GM19328 (cell line): ENCODE data around the gene HPCA.

Experiments used
- ATAC-seq: cut with Tn5 transposase; IDR thresholded peaks from one replicate; pipeline ENCODE4 v1.9.1; 2021; ENCODE audit warnings: mild to moderate bottlenecking, moderate library complexity; ENCODE audit not compliant: unreplicated experiment

The HPCA gene

DNA sequence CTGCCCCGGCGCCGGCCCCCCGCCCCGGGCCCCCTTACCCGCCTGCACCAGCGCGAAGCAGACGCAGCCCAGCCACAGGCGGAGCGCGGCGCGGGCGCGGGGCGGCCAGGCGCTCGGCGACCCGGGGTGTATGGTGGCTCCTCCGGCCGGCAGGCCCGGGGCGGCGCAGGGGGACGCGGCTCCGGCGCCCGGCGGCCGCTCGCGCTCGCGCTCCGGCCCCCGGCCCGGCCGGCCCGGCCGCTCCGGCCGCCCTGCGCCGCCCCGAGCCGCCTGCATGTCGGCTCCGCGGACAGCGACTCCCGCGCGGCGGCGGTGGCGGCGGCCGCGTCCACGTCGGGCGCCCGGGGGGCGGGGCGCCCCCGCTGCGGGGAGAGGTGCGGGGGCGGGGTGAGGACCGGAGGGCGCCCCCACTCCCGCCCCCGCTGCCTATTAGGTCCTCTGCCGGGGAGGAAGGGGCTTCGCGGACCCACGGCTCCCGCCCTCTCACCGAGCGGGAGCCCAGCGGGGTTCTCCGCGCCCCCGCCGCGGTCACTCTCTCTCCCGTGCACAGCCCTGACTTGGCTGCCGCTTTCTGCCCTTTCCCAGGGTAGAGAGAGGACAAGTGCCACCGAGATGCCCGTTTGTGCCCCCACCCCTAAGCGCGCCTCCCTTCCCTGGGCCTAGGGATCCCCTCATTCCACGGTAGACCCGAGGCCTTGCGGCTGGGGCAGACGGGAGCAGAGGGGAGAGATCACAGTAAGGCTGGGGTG lies 15.5 kb upstream of the HPCA start, which contains the start of gene FNDC5:
TSS of gene FNDC5 (minus strand) at position 298 of the 749 bp plus-strand sequence.
- no peak for ATAC-seq

DNA sequence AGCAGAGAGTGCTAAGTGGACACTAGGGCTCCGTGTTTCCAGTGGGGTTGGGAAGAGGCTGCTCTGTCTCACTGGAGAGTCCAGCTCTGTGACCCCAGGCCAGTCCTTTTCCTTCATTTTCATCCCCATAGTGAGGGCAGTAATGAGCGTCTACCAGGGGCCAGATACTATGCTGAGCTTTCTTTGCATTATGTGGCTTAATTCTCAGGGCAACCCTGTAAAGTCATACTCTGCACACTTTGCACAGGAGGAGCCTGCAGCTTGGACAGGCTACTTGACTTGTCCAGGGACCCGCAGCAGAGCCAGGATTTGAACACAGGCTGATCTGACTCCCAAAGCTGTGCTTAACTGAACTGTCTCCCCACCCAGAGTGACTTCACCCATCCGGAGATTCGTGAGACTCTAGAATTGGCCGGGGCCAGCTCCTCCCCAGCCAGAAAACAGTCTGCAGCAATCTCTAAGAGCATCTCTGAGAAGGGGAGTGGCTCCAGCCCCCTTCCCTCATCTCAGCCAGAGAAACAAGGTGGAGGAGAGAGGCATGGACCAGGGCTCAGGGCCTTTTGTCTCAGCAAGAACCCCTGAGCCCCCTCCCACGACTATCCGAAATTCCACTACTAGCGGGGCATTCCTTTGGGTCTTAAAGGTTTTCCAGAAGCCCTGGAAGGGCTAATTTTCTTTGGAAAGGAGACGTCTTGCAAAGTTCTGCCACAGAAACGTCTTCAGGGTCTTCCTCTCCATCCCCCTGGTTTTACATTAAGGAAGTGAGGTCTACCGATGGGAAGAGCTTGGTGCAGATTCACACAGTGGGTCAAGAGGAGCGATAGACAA lies 14.7 kb upstream of the HPCA start:
- ATAC-seq, result no peak

DNA sequence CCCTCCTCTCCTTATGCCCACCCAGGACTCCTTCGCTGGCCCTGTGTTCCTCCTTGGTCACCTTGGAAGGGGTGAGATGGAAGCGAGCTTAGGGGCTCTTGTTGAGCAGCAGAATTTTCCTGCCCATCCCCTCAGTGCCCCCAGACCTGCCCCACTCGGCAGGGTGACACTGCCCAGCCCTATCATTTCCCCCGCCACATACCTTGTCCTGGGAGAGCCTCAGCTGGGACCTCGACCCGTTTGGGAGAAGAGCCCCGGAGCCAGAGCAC lies 14.2 kb upstream of the HPCA start:
- no peak for ATAC-seq

DNA sequence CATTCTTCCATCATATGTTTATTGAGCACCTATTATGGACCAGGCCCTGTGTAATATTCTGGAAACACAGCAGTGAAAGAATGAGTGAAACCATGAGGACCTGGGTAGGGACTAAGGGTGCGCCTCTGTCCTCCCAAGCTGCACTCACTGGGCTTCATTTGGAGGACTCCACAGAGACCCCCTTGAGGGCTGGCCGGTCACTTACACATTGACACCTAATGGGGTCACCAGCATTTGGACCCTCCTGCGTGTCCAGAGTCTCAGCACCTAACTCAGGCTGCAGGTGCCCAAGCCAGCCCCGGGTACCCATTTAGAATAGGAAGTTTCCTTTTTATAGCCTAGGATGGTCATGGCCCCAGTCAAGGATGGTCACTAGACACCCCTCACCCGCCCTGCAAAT lies 12.8 kb upstream of the HPCA start:
- no peak for ATAC-seq

DNA sequence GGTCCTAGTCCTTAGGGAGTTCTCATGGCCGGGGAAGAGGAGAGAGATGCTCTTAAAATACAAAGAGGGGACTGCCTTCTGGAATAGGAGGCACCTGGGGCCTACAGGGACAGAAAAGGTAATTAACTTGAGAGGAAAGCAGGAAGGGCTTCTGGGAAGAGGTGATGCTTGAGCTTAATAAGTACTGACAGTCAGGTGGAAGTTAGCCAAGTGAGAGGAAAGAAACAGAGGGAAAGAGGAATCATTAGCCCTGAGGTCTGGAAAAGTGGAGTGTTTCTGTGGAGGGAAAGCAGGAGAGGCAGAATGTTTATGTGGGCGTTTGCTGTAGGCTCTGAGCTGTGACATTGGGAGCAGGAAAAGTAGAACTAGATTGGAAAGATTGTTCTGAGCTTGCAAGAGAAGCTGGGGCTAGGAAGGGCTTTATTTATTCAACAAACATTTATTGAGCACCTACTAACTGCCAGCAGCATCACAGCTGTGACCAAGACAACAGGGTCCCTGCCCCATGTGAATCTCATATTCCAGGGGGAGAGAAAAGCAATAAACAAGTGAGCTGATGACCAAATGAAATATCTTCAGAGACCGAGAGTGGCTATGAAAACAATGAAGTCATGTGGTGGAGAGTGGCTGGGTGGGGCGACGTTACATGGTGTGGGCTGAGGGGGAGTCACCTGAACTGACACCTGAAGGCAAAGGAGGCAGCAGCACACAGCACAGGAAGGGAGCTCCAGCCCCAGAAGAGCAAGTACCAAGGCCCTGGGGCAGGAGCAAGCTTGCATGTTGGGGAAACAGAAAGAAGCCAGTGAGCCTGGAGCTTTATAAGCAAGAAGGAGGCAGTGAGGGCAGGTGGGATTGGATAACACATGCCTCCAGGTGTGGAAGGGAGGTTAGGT lies 11.2 kb upstream of the HPCA start:
- ATAC-seq, result no peak

DNA sequence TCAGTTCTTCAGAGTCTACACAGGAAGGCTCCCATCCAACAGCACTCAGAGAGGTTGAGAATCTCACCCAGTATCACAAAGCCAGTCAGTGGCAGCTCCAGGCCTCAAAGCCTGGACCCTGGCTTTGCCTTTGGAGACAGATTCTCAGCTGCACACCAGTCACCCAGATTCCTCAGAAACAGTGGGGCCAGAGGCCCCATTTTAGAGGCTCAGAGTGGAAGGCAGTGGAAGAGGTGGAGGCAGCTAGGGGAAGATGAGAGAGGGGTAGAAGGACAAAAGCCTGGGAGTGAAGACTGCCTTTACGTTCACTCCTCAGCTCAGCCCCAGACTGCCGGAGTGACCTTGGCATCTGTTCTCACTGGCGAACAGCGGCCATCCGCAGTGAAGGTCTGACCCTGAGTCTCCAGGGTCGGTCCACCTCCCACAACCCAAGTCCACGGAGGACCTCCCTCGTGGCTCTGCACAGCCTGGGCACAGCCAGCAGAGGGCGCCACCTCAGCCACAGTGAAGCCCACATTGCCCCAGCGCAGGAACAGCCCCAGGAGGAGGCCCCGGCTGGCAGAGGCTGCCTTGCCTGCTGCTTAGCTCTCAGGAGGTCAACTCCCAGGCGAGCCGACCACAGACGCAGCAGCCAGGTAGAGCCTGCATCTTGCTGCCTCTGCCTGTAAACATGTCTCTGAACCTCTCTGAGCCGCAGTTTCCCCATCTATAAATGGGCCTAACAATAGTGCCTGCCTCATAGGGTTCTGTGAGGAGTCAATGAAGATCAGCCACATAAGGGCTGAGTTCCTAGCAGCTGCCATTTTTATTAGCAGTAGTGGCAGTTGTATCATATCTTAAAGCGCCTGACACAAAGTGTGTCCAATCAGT lies 9.7 kb upstream of the HPCA start:
- no peak for ATAC-seq

DNA sequence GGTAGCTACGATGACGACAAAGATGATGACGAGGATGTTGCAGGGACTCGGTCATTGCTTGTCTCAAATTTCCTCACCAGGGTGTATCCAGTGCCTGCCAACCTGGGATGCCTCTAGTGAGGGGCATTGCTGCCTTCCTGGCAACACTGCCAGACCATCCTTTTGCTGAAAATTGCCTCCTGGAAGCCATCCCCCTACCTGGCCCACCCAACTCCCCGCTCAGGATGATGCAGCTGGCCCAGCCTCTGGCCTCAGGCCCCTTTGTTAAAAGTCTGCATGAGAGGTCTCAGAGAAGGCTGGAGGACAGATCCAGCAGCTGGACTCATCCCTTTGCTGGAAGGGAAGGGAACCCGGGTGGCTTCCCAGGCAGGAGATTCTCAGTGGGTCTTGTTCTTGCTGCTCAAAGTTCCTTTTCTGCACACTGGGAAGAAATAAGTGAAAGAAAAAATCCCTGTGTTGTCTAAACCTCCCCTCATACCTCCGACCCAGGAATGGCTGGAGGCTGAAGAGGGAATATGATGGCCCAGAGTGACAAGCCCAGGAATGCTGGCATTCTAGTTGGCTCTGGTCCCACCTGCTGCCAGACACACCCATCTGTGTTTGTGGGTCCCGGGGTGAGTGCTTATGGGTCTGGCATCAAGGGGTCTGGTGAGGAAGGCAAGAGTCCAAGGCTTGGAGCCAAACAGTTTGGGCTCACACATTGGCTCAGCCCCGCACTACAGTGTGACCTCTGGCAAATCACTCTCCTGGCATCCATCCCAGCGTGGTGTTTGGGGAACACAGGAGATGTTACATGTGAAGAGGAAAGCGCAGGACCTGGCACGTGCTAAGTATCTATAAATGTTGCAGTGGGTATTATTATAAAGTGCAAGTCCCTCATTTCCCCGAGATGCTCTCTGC lies 8.8 kb upstream of the HPCA start:
- ATAC-seq, result no peak

DNA sequence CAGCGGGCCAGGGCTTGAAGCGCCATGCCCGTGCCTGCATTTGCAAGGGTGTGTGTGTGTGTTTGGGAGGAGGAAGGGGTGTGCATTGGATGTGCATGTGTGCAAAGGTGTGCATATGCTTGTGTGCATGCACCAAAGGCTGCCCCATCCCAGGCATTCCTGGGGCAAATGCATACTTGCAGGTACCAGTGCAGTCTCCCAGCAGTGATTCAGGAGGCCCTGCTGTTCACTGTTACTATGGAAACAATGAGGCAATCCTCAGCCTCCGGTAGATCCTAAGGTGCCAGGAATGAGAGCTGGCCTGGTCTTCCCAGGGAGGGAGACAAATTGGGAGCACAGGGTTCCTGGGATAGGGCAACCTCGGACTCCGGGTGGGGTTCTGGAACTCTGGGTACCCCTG lies 8.1 kb upstream of the HPCA start:
- ATAC-seq, result no peak

DNA sequence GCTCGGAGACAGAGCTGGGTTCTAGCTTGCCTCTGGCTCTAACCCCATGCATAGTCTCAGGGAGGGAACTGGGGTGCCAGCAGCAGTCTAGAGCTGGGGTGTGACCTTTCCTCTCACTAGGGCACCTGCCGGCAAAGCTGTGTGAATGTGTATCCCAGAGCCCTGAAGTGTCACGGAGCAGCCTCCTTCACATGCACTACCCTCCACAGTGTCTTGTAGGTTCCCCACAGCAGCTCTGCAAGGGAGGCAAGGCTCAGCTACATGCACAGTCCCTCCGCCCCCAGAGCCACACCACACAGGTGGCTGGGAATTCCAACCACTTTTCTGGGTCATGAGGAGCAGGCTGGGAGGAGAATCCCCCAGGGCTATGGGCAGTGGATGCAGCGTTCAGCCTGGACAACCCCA lies 7.7 kb upstream of the HPCA start:
- no peak for ATAC-seq

DNA sequence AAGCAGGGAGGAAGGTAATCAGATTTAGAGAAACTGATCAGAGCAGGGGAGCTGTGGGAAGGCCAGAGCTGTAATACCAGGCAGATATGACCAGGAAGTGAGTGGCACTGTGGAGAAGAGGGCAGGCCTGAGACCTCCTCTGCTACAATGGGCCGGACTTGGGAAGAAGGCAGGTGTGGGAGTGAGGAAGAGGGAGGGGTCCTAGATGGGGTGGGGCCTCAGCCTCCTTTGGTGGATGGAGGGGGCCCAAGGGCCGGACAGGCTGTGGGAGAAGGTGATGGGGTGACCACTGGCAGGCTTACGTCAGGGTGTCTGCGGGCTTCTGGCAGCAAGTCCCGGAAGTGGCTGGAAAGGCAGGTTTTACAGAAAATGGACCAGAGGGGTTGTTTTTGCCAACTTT lies 5.0 kb upstream of the HPCA start:
- no peak for ATAC-seq

DNA sequence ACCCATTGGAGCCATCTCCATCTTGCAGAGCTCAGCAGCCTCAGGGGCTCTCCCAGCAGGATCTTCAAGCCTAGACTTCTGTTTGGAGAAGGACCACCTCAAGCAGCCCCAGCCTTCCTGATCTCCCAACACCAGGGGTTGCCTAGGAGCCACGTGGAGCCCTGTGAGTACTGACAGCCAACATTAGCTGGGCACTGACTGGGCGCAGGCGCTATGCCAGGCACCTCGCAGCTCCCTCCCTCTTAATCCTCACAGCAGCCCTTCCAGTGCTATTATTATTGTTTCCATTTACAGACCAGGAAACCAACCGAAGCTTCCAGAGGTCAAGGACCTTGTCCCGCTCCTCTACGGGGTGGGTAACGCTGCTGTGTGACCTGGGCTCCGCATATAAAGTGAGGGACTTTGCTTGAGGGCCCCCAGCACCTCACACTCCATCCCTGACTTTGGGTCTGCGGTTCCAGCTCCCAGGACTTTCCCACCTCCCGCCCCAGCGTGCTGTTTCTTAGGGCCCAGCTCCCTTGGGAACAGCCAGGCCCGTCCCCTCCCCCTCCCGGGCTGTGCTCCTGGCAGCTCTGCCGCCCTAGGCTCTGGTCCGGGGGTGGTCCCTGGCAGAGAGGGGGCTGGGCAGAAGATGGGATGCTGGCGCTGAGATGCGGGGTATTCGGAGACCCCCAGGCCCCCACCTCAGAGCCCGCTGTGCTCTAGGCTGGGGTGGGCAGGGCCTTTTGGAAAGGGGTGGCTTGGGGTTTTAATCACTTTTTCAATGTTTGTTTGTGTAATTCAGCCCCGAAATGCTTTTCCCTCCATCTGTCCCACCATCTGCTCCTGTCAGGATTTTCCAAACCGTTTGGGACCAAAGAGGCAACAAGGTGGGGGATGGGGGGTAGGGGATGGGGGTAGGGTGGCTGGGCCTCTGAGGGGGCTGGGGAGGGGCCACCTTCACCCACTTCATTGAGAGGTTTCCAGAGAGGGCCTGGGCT lies 4.1 kb upstream of the HPCA start:
- ATAC-seq, result no peak

DNA sequence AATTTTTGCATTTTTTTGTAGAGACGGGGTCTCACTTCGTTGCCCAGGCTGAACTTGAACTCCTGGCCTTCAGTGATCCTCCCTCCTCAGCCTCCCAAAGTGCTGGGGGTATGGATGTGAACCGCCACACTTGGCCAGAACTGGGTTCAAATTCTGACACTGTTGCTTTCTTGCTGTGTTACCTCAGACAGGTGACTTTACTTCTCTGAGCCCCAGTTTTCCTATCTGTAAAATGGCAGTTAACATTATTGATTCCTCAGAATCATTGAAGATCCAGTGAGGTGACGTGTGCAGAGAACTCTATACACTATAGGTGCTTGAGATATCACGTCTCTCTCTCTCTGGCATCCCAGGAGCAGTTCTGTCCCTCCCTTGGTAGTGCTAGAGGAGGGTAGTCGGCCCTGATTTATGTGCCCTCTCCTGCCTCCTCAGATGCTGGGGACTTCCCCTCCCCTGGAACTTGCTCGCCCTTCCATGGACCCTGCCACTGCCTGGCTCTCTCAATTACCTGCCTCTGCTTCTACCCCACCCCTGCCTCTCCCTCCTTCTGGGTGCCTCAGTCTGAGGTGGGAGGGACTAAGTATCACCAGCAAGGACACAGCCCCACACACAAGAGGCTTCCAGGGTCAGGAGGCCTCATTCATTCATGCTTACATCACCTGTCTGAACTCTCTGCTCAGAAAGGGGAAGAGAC lies 2.8 kb upstream of the HPCA start:
- no peak for ATAC-seq

DNA sequence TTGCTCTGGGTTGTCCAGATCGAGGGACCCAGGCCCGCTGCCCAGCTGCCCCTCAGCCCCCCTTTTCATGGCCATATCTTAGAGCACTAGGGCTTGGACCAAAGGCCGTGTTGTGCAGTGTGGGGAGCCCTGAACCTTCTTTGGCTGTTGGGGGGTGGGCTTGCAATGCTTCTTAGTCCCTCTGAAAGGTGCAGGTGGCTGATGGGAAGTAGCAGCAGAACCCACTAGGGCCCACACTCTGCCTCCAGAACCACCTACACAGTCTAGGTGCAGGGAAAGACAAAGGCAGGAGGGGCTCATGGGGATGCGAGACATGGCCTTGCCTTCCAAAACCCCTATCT lies 2.3 kb upstream of the HPCA start:
- no peak for ATAC-seq

DNA sequence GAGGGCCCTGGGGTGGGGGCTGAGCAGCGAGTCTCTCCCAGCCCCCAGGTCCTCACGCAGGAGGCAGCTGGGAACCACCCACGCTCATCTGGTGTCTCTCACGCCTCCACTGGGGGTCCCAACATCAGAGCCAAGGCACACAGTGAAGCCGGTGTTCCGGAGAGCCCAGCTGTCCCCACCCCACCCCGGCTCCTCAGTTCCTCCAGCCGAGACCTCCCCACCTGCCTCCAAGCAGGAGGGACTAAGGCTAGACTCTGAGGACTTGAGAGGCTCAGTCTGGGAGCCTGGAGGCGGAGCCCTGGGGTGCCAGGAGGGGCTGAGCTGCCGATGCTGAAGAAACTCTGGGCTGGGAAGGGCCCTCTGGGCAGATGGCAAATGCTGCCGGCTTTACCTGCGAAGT lies 1.6 kb upstream of the HPCA start:
- ATAC-seq, result no peak

DNA sequence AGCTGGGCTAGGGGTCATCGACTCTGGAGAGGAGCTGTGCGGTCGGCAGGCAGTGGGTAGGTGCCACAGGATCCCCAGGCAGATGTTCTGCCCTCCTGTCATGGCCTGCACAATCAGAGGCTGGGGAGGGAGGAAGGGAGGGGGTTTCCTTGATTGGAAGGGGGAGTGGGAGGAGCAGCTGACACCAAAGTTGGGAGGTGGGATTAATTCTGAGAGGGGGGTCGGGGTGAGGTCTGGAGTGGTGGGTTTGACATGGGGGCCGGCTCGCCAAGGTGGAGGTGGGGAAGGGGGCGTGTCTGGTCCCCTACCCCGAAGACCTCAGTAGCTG lies 651 bp upstream of the HPCA start:
- no peak for ATAC-seq

DNA sequence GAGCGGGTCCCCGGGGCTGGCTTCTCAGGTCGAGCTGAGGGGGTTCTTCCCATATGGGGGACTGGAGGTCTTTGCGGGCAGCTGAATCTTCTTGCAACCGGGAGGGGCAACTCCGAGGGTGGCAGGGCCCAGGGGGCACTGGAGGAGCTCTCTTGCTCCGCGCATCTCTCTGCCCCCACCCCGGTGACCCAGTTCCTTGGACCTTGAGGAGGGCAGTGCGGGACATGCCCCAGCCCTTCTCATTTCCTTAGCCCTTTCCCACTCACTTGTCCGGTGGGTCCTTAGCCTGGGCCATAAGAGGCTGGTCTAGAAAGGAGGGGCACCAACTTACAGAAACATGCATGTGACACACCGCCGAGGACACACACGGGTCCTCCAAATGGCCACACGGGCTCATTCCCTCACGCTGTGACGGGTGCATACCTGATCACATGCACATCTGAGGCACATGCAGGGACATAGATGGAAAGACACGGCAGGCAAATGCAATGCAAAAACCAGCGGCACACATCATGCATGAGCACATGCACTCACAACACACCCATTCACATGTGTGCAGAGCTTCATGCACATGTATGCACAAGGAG lies 630 bp downstream of the HPCA start:
- no peak for ATAC-seq

DNA sequence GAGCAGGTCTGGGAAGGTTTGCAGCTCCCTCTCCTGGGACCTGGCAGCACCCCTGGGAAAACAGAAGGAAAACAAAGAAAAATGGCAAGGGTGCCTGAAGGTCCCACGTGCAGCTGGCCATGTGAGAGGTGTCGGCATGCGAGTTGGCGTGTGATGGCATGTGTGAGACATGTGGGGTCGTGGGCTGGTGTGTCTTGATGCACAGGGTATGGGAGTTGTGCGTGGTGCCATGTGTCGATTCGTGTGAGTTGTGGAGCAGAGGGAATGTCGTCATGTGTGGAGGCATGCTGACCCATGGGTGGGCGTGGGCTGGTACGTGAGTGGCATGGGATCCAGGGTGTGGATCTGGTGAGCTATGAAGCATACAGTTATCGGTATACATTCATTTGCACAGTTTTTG lies 1.3 kb downstream of the HPCA start:
- ATAC-seq, result no peak

DNA sequence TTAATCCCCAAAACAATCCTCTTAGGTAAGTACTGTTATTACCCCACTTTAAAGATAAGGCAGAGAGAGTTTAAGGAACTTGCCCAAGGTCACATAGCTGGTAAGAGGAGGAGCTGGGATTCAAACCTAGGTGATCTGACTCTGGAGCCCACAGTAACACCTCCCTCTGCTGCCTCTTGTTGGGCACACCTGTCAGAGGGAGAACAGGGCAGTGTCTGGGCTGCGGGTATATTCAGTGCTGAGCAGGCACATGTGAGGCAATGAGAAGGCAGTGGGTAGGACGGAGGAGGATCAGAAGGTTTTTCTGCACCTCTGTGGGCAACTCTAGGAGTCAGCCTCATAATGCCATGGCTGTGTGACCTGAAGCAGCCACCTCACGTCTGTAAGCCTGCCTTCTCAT lies 1.8 kb downstream of the HPCA start:
- no peak for ATAC-seq
